Osteoblast (primary cell): ENCODE data around the gene PTPN14. TPM values are rescaled to one million over a fixed set of nuclear protein-coding genes. Genes with fewer than 3 reads are reported as not detected.

Source experiments
- DNase-seq: peaks from one replicate; pipeline ENCODE4 v3.0.0; 2011; ENCODE audit warnings: low spot score, mixed read lengths; ENCODE audit not compliant: insufficient read length; ENCODE audit errors: missing footprints
- H2AFZ ChIP-seq: 2 replicates; pipeline ENCODE4 v1.6.0; 2011; ENCODE audit warnings: mild to moderate bottlenecking, low read length
- H3K27ac ChIP-seq: 2 replicates; pipeline ENCODE4 v1.5.1; 2011; ENCODE audit warnings: mild to moderate bottlenecking, low read depth, low read length, moderate library complexity
- H3K27me3 ChIP-seq: 2 replicates; pipeline ENCODE4 v1.6.0; 2012; ENCODE audit warnings: mild to moderate bottlenecking, control low read depth, inconsistent platforms, low read length, moderate library complexity; ENCODE audit not compliant: insufficient read depth
- H3K36me3 ChIP-seq: 2 replicates; pipeline ENCODE4 v1.5.1; 2011; ENCODE audit warnings: mild to moderate bottlenecking, low read length, control low read depth, moderate library complexity; ENCODE audit not compliant: insufficient read depth
- H3K4me1 ChIP-seq: 2 replicates; pipeline ENCODE4 v1.5.1; 2011; ENCODE audit warnings: mild to moderate bottlenecking, low read length, control low read depth, moderate library complexity; ENCODE audit not compliant: insufficient read depth
- H3K4me2 ChIP-seq: 2 replicates; pipeline ENCODE4 v1.6.0; 2011; ENCODE audit warnings: mild to moderate bottlenecking, low read length; ENCODE audit not compliant: insufficient read depth
- H3K4me3 ChIP-seq: fragments of 200-600 bp; sonication (generic); 3 replicates; pipeline ENCODE4 v1.5.1; 2012; ENCODE audit warnings: mild to moderate bottlenecking, low read length, inconsistent platforms; ENCODE audit not compliant: insufficient read depth
- H3K79me2 ChIP-seq: 2 replicates; pipeline ENCODE4 v1.6.0; 2012; ENCODE audit warnings: mild to moderate bottlenecking, low read length, control low read depth, inconsistent platforms; ENCODE audit not compliant: insufficient read depth
- H3K9me3 ChIP-seq: 2 replicates; pipeline ENCODE4 v1.5.1; 2011; ENCODE audit warnings: low read depth, low read length, control low read depth
- H4K20me1 ChIP-seq: 2 replicates; pipeline ENCODE4 v1.6.0; 2012; ENCODE audit warnings: mild to moderate bottlenecking, low read length, control low read depth; ENCODE audit not compliant: insufficient read depth
- total RNA-seq: library from RNA; depleted of rRNA; stranded (reverse); fragments of >200 nt; gene quantifications from 2 replicates; pipeline ENCODE4 v1.2.3, GENCODE V29; 2012
- TF ChIP-seq, protein P1 (sequence below): IDR thresholded peaks from 2 replicates; pipeline ENCODE4 v1.5.1; 2011; ENCODE audit warnings: mild to moderate bottlenecking, low read depth, low read length, moderate library complexity; ENCODE audit errors: extremely low read depth

Gene PTPN14
- total RNA-seq, 1 donor = 131 TPM

DNA sequence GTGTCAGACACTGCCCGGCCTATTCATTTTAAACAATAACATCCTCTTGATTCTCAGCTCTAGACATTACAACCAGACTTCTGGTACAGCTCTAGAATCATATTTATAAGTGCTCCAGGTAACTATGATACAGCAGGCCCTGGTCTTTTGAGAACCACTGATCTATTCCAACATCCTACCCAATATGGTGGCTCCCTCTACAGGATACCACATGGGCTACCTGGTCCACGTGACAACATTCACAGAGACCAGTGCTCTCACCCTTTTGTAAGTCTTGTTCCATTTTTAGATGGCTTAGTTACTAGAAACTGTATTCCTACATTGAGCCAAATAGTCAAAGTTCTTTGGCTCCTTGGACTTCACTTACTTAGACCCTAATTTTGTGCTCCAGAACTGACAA, 102.9 kb downstream of the PTPN14 start:
- no peaks in the 10 kb centered on the region for H3K27me3 ChIP-seq
- TF ChIP-seq, protein P1, sequence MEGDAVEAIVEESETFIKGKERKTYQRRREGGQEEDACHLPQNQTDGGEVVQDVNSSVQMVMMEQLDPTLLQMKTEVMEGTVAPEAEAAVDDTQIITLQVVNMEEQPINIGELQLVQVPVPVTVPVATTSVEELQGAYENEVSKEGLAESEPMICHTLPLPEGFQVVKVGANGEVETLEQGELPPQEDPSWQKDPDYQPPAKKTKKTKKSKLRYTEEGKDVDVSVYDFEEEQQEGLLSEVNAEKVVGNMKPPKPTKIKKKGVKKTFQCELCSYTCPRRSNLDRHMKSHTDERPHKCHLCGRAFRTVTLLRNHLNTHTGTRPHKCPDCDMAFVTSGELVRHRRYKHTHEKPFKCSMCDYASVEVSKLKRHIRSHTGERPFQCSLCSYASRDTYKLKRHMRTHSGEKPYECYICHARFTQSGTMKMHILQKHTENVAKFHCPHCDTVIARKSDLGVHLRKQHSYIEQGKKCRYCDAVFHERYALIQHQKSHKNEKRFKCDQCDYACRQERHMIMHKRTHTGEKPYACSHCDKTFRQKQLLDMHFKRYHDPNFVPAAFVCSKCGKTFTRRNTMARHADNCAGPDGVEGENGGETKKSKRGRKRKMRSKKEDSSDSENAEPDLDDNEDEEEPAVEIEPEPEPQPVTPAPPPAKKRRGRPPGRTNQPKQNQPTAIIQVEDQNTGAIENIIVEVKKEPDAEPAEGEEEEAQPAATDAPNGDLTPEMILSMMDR = no peak
- peaks cover 82% of the 10 kb centered on the region for H3K4me1 ChIP-seq
- no peak overlapping the region for H2AFZ ChIP-seq
- no peaks in the 10 kb centered on the region for H3K9me3 ChIP-seq
- no peaks in the 10 kb centered on the region for H4K20me1 ChIP-seq
- peaks cover 61% of the 10 kb centered on the region for H3K79me2 ChIP-seq
- no peak for DNase-seq
- peaks cover 28% of the 10 kb centered on the region for H3K36me3 ChIP-seq
- peak overlapping the region; percentile 96 for H3K27ac ChIP-seq
- no peak overlapping the region for H3K4me3 ChIP-seq
- no peak overlapping the region for H3K4me2 ChIP-seq

DNA sequence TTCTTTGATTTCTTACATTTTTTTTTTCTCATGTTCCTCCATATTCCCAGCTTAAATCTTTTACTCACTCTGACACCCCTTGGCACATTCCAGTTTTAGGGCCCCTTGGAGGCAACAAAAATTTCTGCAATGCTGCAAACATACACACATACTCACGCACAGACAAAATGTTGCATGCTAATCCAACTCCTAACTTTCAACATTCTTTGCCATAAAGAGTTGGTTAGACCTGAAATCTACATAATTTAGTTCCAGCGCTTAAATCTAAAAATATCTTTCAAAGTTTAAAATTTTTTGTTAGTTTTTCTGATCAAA, 103.9 kb downstream of the PTPN14 start:
- Histone ChIP-seq H3K79me2 (peaks cover 61% of the 10 kb centered on the region), H3K4me2 (peak overlapping the region; percentile 76), H3K27ac (peak overlapping the region; percentile 96), H3K27me3 (no peaks in the 10 kb centered on the region), H3K4me3 (peak overlapping the region; percentile 37), H2AFZ (no peak overlapping the region), H4K20me1 (no peaks in the 10 kb centered on the region), H3K36me3 (peaks cover 37% of the 10 kb centered on the region), H3K4me1 (peaks cover 77% of the 10 kb centered on the region), H3K9me3 (no peaks in the 10 kb centered on the region)
- DNase-seq = no peak
- TF ChIP-seq, protein P1 = no peak

DNA sequence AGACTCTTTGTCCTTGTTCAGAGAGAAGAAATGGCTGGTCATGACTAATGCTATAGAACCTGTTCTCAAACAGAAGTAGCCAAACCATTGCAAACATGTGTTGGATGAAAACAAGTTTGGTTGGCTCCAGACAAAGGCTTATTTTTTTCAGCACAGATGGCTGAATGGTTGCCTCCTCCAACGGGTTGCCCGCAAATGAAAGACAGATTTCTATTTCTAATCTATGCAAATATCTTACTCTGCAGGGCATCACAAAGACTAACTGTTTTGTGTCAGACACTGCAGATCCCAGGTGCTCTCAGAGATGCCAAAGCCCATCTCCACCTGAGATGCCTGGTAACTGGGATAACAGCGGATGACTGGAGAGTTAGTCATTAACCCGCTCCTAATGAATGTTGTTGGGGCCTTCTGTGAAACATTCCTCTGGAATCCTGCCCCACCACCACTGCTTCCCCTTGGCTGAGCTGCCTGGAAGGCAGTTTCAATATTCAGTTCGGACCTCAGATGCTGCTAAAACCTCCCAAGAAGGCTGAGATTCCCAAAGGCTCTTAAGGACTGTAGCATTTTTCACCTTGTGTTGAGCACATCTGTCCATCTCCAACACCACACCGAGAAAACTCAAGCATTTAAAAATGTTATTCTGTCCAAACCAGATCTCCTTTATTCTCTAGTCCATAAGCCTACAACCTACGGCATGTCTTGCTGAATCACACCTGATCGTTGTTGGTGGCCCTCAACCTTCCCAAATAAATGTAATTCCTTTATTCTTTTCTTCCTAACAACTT, 104.4 kb downstream of the PTPN14 start:
- H3K27me3 ChIP-seq = no peaks in the 10 kb centered on the region
- H2AFZ ChIP-seq = no peak overlapping the region
- H3K27ac ChIP-seq = peak overlapping the region; percentile 96
- peak overlapping the region; percentile 37 for H3K4me3 ChIP-seq
- TF ChIP-seq, protein P1 = no peak
- H3K9me3 ChIP-seq = no peaks in the 10 kb centered on the region
- peak; percentile 89 for DNase-seq
- H3K79me2 ChIP-seq = peaks cover 61% of the 10 kb centered on the region
- peaks cover 73% of the 10 kb centered on the region for H3K4me1 ChIP-seq
- H3K36me3 ChIP-seq = peaks cover 35% of the 10 kb centered on the region
- H4K20me1 ChIP-seq = no peaks in the 10 kb centered on the region
- peak overlapping the region; percentile 76 for H3K4me2 ChIP-seq

DNA sequence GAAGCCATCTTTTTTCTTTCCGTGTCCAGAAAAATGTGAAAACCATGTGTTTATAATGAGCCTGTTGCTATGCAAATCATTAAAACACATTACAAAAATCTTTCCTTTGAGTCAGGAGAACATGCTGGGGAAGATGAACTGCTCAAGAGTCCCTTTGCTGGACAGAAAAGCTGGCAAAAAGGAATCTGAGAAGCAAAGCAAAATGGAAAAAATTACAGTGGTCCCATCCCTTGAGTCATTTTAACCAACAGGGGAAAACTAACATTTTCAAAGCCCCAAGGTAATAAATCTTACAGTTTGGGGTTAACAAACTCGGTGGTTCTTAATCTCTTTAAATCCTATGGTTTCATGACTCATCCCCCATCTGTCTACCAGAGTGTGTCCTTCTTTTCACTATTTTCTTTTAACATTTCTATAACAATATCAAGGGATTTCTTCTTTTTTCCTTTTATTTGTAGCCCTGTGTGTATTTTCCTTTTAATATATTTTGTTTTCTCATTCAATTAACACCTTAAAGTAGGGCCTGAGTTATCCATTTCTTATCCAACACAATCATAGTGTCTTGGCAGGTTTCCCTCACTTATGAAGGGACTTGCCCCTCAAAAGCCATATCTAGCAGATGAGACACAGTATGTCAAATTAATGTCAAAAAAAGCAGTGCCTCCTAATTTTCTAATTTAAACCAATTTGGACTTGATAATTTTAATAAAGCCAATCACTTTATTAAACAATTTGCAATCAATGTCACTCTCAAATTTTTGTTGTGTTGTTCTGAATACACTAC, 105.4 kb downstream of the PTPN14 start:
- peak overlapping the region; percentile 96 for H3K27ac ChIP-seq
- peaks cover 73% of the 10 kb centered on the region for H3K4me1 ChIP-seq
- H3K4me2 ChIP-seq = peak overlapping the region; percentile 76
- peaks cover 27% of the 10 kb centered on the region for H3K36me3 ChIP-seq
- H4K20me1 ChIP-seq = no peaks in the 10 kb centered on the region
- H2AFZ ChIP-seq = no peak overlapping the region
- no peaks in the 10 kb centered on the region for H3K9me3 ChIP-seq
- no peak overlapping the region for H3K4me3 ChIP-seq
- DNase-seq = peak; percentile 87
- H3K27me3 ChIP-seq = no peaks in the 10 kb centered on the region
- H3K79me2 ChIP-seq = peaks cover 61% of the 10 kb centered on the region
- TF ChIP-seq, protein P1 = no peak
